ENCODE data around the gene CDK5.

- peak; percentile 4 to 31 (median 31) for TF ChIP-seq CTCF (IDR thresholded peaks at IDR 0.05)
- TF ChIP-seq POLR2AphosphoS5 (IDR thresholded peaks at IDR 0.05; ENCODE audit: insufficient read depth in 1 of 2, low read depth in 1 of 2), result peak; percentile 88 to 96
- TF ChIP-seq POLR2A (IDR thresholded peaks at IDR 0.05), result peak in 1 of 2 donors; percentile 57
These were observed 29.4 kb downstream of the CDK5 start, which contains the start of gene ABCB8 for GRCh38 chr7:151028131-151028947.

Measured in vagina (tissue), 2 donors.